HepG2 (cell line): ENCODE measurements around the gene MUC21. TPM values are rescaled to one million over a fixed set of nuclear protein-coding genes. Genes with fewer than 3 reads are reported as not detected.

ENCODE experiments used
- ATAC-seq: fragments of 200-7000 bp; cut with Tn5 transposase; 3 replicates; pipeline ENCODE4 v1.9.1; 2020; ENCODE audit warnings: mild to moderate bottlenecking, moderate library complexity
- BruUV-seq: library from RNA; stranded (reverse); fragments of 400-500 nt; replicated peaks from 2 replicates; lab custom pipeline; 2021; lab: Mats Ljungman, UMichigan
- CTCF ChIA-PET: fragments of 300-600 bp; formaldehyde crosslinking; extraction: SDS; loops from one replicate; lab custom pipeline; 2021; ENCODE audit warnings: low total read pairs, inconsistent platforms, low intra/inter-chr PET ratio; lab: Yijun Ruan, JAX
- POLR2A ChIA-PET: fragments of 350-600 bp; sonication (Branson Sonifier 250); formaldehyde crosslinking; loops from one replicate; lab custom pipeline; 2020; ENCODE audit warnings: antibody characterized with exemption, inconsistent platforms; lab: Yijun Ruan, JAX
- DNase-seq: peaks from one replicate; pipeline ENCODE4 v3.0.0-alpha.2; 2015; ENCODE audit warnings: low spot score
- FAIRE-seq: peaks from 3 replicates; lab custom pipeline; 2011; peaks lifted over from hg19 to GRCh38; lab: Jason Lieb, UNC
- H2AFZ ChIP-seq: one replicate; pipeline ENCODE4 v1.6.1; 2011; ENCODE audit warnings: low read length, inconsistent platforms
- H3K27ac ChIP-seq: fragments of 300-600 bp; 3 replicates; pipeline ENCODE4 v1.8.0; 2011; ENCODE audit warnings: mixed run types, mild to moderate bottlenecking, mixed read lengths, low read length, inconsistent platforms; ENCODE audit not compliant: insufficient read depth; ENCODE audit errors: extremely low read length
- H3K27me3 ChIP-seq, 2 experiments: fragments of 200-600 bp in 1 of 2; 2 replicates in 1 of 2; 3 replicates in 1 of 2; pipeline versions ENCODE4 v1.6.0 to v1.8.0; 2011; ENCODE audit warnings: low read length in 2 of 2, mild to moderate bottlenecking in 2 of 2, moderate library complexity in 2 of 2, inconsistent platforms in 1 of 2; ENCODE audit not compliant: insufficient read depth in 2 of 2, control insufficient read depth in 1 of 2
- H3K36me3 ChIP-seq, 2 experiments: fragments of 200-600 bp in 1 of 2; replicated peaks in 1 of 2; 2 replicates in 1 of 2; 3 replicates in 1 of 2; pipeline versions ENCODE4 v1.5.1 to v1.8.0; 2011; ENCODE audit warnings: low read length in 2 of 2, inconsistent platforms in 1 of 2; ENCODE audit not compliant: insufficient read depth in 2 of 2, control insufficient read depth in 1 of 2
- H3K4me1 ChIP-seq: 2 replicates; pipeline ENCODE4 v1.5.1; 2012; ENCODE audit warnings: low read length, inconsistent platforms; ENCODE audit not compliant: insufficient read depth
- H3K4me2 ChIP-seq: 2 replicates; pipeline ENCODE4 v1.6.0; 2011; ENCODE audit warnings: low read depth, low read length, inconsistent platforms
- H3K4me3 ChIP-seq, 3 experiments: fragments of 200-600 bp in 1 of 3; sonication (generic), shearing (Covaris generic) in 1 of 3; replicated peaks in 1 of 3; 2 replicates each; pipeline ENCODE4 v1.5.1; 2011 to 2016; ENCODE audit warnings: low read length in 3 of 3, inconsistent platforms in 2 of 3, low read depth in 2 of 3, mild to moderate bottlenecking in 2 of 3, control low read depth in 1 of 3, mixed read lengths in 1 of 3; ENCODE audit not compliant: insufficient read depth in 1 of 3
- H3K79me2 ChIP-seq: one replicate; pipeline ENCODE4 v1.6.1; 2011; ENCODE audit warnings: low read length, inconsistent platforms; ENCODE audit not compliant: insufficient read depth
- H3K9ac ChIP-seq: 2 replicates; pipeline ENCODE4 v1.6.0; 2011; ENCODE audit warnings: mild to moderate bottlenecking, low read depth, low read length, inconsistent platforms; ENCODE audit not compliant: insufficient read depth
- H3K9me3 ChIP-seq: 2 replicates; pipeline ENCODE4 v1.5.1; 2012; ENCODE audit warnings: mild to moderate bottlenecking, low read length
- H4K20me1 ChIP-seq: 2 replicates; pipeline ENCODE4 v1.6.0; 2011; ENCODE audit warnings: inconsistent platforms, mild to moderate bottlenecking, low read length, moderate library complexity; ENCODE audit not compliant: insufficient read depth
- MBD4 ChIP-seq: IDR thresholded peaks from 2 replicates; pipeline ENCODE4 v1.6.1; 2012; ENCODE audit warnings: low read length, inconsistent platforms, borderline replicate concordance
- MIXL1 ChIP-seq: IDR thresholded peaks from 2 replicates; pipeline ENCODE4 v1.6.1; 2016
- RNF2 ChIP-seq: fragments of 450-650 bp; conservative IDR thresholded peaks from 2 replicates; pipeline ENCODE4 v1.6.1; 2016; ENCODE audit warnings: low read depth
- ZFP36 ChIP-seq: fragments of 150-350 bp; IDR thresholded peaks from 2 replicates; pipeline ENCODE4 v1.6.1; 2018; ENCODE audit warnings: borderline replicate concordance, low read length, low read depth; ENCODE audit not compliant: partially characterized antibody
- WGBS: methylation state at CpG from one replicate; pipeline ENCODE4 v1.1.6; 2017; ENCODE audit warnings: low lambda C conversion rate; 5-methylcytosine and 5-hydroxymethylcytosine counted together
- in situ Hi-C: cut with HindIII; loops from 2 replicates; pipeline ENCODE4 v1.10.0; 2017; ENCODE audit warnings: low pct_unique_long_range_greater_than_20kb; ENCODE audit not compliant: extremely low pct_ligation_motif_present
- intact Hi-C: fragments of 100-400 bp; cut with micrococcal nuclease; formaldehyde crosslinking; loops from one replicate; pipeline ENCODE4 v1.10.0; 2022; ENCODE audit not compliant: unreplicated experiment
- polyA plus RNA-seq, 8 experiments: library from polyadenylated mRNA; depleted of rRNA in 3 of 8; stranded (reverse) in 7 of 8; unstranded in 1 of 8; fragments of >200 nt; fragmentation: Illumina TruSeq in 4 of 8; extraction: Trizol in 4 of 8; gene quantifications; 2 replicates each; pipeline versions ENCODE4 v1.2.1 to v1.2.3, GENCODE V29; 2011 to 2016; ENCODE audit warnings: low read depth in 4 of 8, missing spikeins in 1 of 8, mixed read lengths in 1 of 8; ENCODE audit not compliant: insufficient read depth in 1 of 8
- total RNA-seq, 5 experiments: library from RNA; depleted of rRNA; stranded (reverse); fragments of >200 nt; fragmentation: Illumina TruSeq; extraction: Trizol; gene quantifications; 2 replicates each; pipeline ENCODE4 v1.2.3, GENCODE V29; 2016; ENCODE audit warnings: low read depth in 1 of 5

MUC21 gene
- total and polyA plus RNA-seq, 2 of the 13 experiments (the other 11 are each of a cell fraction or from before 2014, with no cell fraction given): not detected

DNA sequence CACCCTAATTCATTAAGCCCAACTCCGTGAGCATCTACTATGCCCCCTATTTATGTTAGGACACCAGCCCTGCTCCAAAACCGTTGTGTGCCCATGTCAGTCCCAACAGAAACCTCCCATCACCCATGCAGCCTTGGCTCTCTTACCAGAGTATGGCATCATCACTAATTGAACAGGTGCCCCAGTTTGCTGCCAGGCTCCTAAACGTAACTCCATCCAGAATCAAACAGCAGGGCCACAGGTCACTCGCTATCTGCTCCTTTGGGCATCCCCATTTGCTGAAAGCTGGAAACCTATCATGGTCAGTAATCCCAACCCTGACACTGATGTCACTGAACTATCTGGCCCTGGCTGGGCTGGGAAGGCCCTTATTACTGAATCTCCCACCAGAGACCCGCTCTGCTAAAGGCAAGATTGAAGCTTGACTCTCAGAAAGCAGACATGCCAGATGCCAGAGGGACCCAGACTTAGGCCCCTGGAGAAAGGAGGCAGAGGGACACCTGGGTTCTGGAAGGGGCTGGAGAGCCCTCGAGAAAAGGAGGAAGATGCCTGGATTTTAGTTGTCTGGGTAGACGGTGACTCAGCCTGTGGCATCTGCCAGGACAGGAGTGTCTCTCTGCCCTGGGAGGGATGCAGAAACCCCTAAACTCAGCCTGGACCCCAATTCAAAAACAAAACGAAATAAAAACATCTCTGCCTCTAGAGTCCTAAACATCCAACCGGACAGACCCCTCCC is 28.7 kb upstream of the MUC21 start:
- CTCF ChIA-PET: no interaction called here
- Histone ChIP-seq H3K4me1 (no peaks in the 10 kb centered on the region), H3K9ac (no peak overlapping the region), H3K79me2 (no peaks in the 10 kb centered on the region), H4K20me1 (no peaks in the 10 kb centered on the region), H3K27me3 (peaks cover 2 to 48% of the 10 kb centered on the region in 2 experiments; a peak in 4 of 5 replicates), H3K9me3 (no peaks in the 10 kb centered on the region), H3K36me3 (no peaks in the 10 kb centered on the region), H3K4me3 (no peak overlapping the region), H3K27ac (no peak overlapping the region), H3K4me2 (no peak overlapping the region), H2AFZ (no peak overlapping the region)
- 0 out of 2 replicates have a peak, but pooled peaks have one; percentile 44 for TF ChIP-seq RNF2
- no peak for TF ChIP-seq MIXL1 (CRISPR knock-in tag)
- WGBS: 8% methylated on average over 8 of the region's 9 CpGs
- ATAC-seq: no peak
- in situ Hi-C loops (no loop called here), intact Hi-C loops (no loop called here)
- BruUV-seq: no TSS peak
- POLR2A ChIA-PET: no interaction called here
- no peak for FAIRE-seq
- DNase-seq: no peak

GRCh38 chr6:30955367-30956042 is 28.0 kb upstream of the MUC21 start:
- TF ChIP-seq MBD4 (no peak), ZFP36 (peak; percentile 9)
- Histone ChIP-seq H3K4me2 (no peak overlapping the region), H3K4me1 (no peaks in the 10 kb centered on the region), H3K79me2 (no peaks in the 10 kb centered on the region), H4K20me1 (no peaks in the 10 kb centered on the region), H3K36me3 (no peaks in the 10 kb centered on the region), H2AFZ (no peak overlapping the region), H3K4me3 (no peak overlapping the region), H3K27me3 (peaks cover 2 to 48% of the 10 kb centered on the region in 2 experiments; a peak in 4 of 5 replicates), H3K9ac (no peak overlapping the region), H3K9me3 (no peaks in the 10 kb centered on the region), H3K27ac (no peak overlapping the region)
- 54% methylated on average over 42 of the region's 46 CpGs for WGBS
- POLR2A ChIA-PET: no interaction called here
- DNase-seq: no peak
- intact Hi-C loops (no loop called here), in situ Hi-C loops (no loop called here)
- ATAC-seq: no peak
- CTCF ChIA-PET: no interaction called here
- no TSS peak for BruUV-seq
- FAIRE-seq: no peak
